HFF-Myc (cell line): ENCODE data around the gene PECR.

Experiments
- DNase-seq: peaks from one replicate; pipeline ENCODE4 v3.0.0-alpha.2; 2011; ENCODE audit warnings: low read depth; ENCODE audit errors: extremely low read depth
- H3K4me3 ChIP-seq: replicated peaks from 2 replicates; pipeline ENCODE4 v1.5.1; 2011; ENCODE audit warnings: low read depth, mild to moderate bottlenecking, control low read depth, low read length
- CTCF ChIP-seq: IDR thresholded peaks from 2 replicates; pipeline ENCODE4 v1.5.1; 2012; ENCODE audit warnings: mild to moderate bottlenecking, low read depth, low read length, control low read depth; ENCODE audit errors: missing control alignments

PECR gene

DNA sequence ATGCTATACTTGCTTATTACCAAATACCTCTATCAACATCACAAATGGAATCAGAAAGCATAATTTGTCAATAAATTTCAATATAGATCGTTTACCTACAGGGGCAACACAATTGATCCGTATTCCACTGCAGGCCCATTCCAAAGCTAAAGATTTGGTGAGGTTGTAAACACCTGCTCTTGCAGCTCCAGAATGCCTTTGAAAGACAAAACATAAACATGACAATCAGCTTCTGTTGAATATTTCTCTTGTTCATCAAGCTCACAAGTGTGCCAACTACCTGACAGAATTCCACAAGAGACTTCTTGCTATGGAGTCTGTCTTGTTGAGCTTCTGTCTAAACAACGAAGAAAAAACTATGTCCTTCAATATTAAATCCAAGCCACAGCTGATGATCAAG, 30.3 kb downstream of the PECR start:
- no peak for TF ChIP-seq CTCF
- DNase-seq: no peak
- H3K4me3 ChIP-seq: no peak overlapping the region

- no peak overlapping the region for H3K4me3 ChIP-seq
- no peak for DNase-seq
- no peak for TF ChIP-seq CTCF
Measured at GRCh38 chr2:216049452-216049851, 32.2 kb downstream of the PECR start.

DNA sequence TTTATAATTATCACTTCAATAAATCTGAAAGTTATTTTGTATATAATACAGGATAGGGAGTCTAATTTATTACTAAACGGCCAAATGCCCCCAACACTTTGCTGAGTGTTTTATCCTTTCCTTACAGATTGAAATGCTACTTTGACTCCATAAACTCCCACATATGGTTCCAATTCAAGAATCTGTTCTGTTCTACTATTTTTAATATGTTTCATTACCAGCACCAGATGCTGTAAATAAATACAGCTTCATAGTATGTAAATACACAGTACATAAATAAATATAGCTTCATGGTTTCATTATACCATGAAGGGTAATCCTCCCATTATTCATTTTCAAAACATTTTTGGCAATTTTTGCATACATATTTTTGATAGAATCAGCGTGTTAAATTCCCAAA, 34.2 kb downstream of the PECR start:
- TF ChIP-seq CTCF: no peak
- H3K4me3 ChIP-seq: no peak overlapping the region
- DNase-seq: no peak

DNA sequence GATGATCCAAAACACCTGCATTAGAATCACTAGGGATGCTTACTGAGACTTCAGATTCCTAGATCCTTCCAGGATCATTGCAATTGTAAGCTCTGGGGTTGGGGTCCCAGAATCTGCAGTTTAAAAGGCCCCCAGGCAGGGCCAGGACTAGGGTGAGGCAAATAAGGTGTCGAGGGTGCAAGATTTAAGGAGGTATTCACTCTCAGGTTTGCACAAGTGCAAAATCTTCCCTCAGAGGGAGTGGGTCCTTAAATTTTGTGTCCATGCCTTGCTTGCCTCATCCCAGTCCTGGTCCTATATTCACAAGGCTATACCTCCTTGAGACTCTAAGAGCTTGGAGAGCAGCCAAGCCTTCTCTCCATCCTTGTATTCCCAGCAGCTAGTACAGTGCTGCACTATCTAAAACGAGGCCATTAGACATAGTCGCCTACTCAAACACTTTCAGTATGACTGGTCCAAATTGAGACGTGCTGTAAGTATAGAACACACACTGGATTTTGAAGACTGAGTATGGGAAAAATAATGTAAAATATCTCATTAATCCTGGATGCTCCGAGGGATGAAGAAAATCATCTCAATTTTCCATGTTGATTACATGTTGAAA, 36.6 kb downstream of the PECR start:
- TF ChIP-seq CTCF: no peak
- DNase-seq: no peak
- no peak overlapping the region for H3K4me3 ChIP-seq

- no peak for DNase-seq
- no peak for TF ChIP-seq CTCF
- no peak overlapping the region for H3K4me3 ChIP-seq
Measured at GRCh38 chr2:216043949-216044348, 37.7 kb downstream of the PECR start.

- TF ChIP-seq CTCF: no peak
- H3K4me3 ChIP-seq: no peak overlapping the region
- DNase-seq: no peak
Measured at GRCh38 chr2:216041438-216041837, 40.2 kb downstream of the PECR start.

DNA sequence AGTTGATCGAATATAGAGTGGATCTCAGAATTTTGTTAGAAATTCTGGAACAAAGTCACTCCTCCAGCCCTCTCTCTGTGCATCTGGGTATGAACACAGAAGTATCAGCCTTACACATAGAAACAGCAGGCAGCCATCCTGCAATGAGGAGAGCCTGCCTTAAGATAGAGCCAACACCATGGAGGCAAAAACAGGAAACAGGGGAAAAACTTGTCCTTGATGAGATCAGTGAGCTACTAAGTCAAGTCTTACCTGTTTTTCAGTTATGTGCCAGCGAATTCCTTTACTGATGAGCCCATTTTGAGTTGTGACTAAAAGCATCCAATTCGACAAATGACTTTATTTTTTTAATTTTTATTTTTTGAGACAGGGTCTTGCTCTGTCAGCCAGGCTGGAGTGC, 41.7 kb downstream of the PECR start:
- DNase-seq: no peak
- no peak overlapping the region for H3K4me3 ChIP-seq
- TF ChIP-seq CTCF: no peak
